Stimulated activated CD4-positive, alpha-beta T cell treated with anti-CD3 and anti-CD28 coated beads, Interleukin-4, amount 100 ng/mL, for 4 hours (primary cell): ENCODE measurements around the gene SMIM1.
"Not testable (repeated sequence)": the region's sequence is repeated elsewhere in the genome, so short reads cannot be mapped to it uniquely, and the experiment has no call there.

Source experiments
- DNase-seq, 2 experiments: peaks; one replicate each; pipeline ENCODE4 v3.0.0-alpha.2; 2020

Gene SMIM1

GRCh38 chr1:3796215-3797061 is 23.9 kb downstream of the SMIM1 start, which contains the start of gene LRRC47:
LRRC47 (minus strand) TSS chr1:3796498; CDS start chr1:3796476, 22 bp downstream.
- peak; percentile 92 to 94 for DNase-seq

GRCh38 chr1:3799976-3800685 is 27.6 kb downstream of the SMIM1 start:
- DNase-seq: no peak

DNA sequence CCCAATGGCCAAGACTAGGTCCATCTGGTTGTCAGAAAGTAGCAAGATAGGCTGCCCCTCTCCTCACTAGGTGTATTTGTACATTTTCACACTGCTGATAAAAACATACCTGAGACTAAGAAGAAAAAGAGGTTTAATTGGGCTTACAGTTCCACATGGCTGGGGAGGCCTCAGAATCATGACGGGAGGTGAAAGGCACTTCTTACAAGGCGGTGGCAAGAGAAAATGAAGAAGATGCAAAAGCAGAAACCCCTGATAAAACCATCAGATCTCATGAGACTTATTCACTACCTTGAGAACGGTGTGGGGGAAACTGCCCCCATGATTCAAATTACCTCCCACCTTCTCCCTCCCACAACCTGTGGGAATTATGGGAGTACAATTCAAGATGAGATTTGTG is 28.2 kb downstream of the SMIM1 start:
- DNase-seq: not testable (repeated sequence)

GRCh38 chr1:3803905-3804626 is 31.5 kb downstream of the SMIM1 start:
- no peak for DNase-seq

DNA sequence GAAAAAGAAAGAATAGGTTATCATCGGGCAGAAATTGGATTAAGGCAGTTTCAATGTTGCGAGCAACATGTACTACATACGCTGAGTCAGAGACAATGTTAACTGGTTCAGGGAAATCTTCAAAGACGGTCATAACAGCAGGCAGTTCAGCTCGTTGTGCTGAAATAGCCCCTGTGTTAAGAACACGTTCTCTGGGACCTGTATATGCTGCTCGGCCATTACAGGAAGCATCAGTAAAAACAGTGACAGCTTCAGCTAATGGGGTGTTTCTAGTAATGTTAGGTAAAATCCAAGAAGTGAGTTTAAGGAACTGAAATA is 32.0 kb downstream of the SMIM1 start:
- DNase-seq: not testable (repeated sequence)

- DNase-seq: no peak
Measured at GRCh38 chr1:3805038-3805437, 32.5 kb downstream of the SMIM1 start.

- DNase-seq: no peak
Measured at GRCh38 chr1:3807769-3808168, 35.2 kb downstream of the SMIM1 start.

GRCh38 chr1:3809680-3810079 is 37.1 kb downstream of the SMIM1 start:
- no peak for DNase-seq

DNA sequence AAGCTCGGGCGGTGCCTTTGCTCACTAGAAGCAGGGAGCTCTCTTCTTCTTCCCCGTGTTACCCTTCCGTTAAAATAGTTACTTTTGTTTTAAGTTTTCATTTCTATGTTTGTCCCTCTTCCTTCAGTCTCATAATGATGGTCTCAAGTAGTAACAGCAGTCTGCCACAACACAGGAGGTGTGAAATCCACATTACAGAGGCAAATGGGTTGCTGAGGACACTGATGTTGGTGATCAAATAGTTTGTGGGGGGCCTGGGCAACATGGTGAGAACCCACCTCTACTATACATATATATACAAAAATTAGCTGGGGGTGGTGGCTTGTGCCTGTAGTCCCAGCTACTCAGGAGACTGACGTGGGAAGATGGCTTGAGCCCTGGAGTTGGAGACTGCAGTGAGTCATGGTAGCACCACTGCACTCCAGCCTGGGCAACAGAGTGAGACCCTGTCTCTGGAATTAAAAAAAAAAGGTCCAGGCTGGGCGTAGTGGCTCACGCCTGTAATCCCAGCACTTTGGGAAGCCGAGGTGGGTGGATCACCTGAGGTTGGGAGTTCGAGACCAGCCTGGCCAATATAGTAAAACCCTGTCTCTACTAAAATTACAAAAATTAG is 37.7 kb downstream of the SMIM1 start:
- DNase-seq: not testable (repeated sequence)

GRCh38 chr1:3811595-3811911 is 39.0 kb downstream of the SMIM1 start:
- DNase-seq: no peak

- no peak for DNase-seq
Measured at GRCh38 chr1:3814065-3814464, 41.5 kb downstream of the SMIM1 start.

GRCh38 chr1:3814771-3815561 is 42.4 kb downstream of the SMIM1 start:
- DNase-seq: no peak

GRCh38 chr1:3816331-3817137 is 44.0 kb downstream of the SMIM1 start:
- no peak for DNase-seq

- no peak for DNase-seq
Measured at GRCh38 chr1:3817138-3817740, 44.7 kb downstream of the SMIM1 start.

DNA sequence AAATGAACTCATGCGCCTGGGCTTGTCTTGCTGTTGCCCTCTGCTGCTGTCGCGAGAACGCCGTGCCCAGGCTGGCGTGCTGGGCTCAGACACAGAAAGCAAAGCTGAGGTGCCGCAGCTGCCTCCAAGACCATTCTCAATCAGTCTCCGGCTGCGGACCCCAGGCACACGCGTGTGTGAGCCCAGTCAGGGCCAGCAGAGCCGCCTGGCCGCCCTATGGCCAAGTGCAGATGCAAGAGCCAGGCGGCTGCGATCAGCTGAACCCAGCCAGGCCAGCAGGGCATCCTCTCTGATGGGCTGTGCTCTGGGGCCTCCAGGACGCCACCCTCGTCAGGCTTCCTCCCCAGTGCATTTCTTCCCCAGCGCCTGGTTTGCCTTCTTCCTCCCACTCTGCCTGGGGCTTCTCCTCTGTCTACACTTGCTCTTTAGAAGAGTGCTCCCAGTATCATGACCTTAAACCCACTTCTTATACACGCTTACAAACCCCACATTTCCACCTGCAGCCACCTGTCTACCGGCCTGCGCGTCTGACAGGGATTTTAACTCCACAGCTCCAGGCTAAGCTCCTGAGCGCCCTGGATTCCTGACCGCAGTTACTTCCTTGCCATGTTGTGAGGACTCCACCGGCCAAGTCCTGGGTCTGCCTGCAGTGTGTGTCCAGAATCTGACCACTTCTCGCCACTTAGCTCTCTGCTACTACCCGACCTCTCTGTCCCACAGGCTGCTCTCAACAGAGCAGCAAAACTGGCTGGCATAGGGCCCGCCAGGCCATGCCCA is 45.5 kb downstream of the SMIM1 start:
- DNase-seq: no peak

- no peak for DNase-seq
Measured at GRCh38 chr1:3819771-3820200, 47.2 kb downstream of the SMIM1 start.

- DNase-seq: no peak
Measured at GRCh38 chr1:3820316-3820715, 47.8 kb downstream of the SMIM1 start.

GRCh38 chr1:3821004-3821403 is 48.5 kb downstream of the SMIM1 start:
- no peak for DNase-seq

DNA sequence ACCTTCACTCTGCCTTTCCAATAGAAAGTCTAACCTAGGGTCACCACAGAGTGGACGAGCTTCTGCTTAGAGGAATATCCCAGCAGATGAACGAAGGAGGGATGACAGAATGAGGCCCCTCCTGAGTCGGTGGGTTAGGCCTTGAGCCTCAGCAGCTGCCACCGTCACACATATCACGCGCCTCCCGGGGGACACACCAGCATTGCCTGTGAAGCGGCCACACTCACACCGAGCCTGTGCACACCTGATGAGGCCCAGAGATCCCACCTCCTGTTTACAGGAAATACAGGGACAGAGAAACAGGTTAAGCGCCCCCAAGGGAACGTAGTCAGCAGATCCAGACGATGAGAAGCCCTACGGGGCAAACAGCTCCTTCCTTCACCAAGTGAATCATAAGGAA is 48.9 kb downstream of the SMIM1 start:
- no peak for DNase-seq

DNA sequence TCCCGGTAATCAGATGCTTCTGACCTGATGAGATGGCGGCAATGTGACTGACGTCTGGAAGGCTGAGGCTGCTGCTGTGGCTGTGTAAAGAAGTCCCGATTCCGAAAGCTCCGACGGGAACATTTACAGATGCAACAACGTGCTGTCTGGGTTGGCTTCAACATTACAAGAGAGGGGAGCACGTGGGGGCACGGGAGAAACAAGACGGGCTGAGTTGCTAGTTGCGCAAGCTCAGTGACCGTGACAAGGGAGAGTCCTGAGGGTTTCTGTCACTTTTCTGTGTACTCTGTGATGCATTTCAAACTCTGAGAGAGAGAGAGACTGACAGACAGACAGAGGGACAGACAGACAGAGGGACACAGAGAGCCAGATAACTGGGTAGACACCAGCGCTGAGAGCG is 49.4 kb downstream of the SMIM1 start:
- DNase-seq: no peak
